Measurements from ENCODE around the gene PTPA. TPM values are rescaled to one million over a fixed set of nuclear protein-coding genes. Genes with fewer than 3 reads are reported as not detected.
A peak's percentile ranks its signal among the peaks of the same experiment; 100 is the strongest.

The PTPA gene
- total and polyA plus RNA-seq, 2 of the 4 experiments (the other 2 are of a cell fraction): 124 to 149 TPM

DNA sequence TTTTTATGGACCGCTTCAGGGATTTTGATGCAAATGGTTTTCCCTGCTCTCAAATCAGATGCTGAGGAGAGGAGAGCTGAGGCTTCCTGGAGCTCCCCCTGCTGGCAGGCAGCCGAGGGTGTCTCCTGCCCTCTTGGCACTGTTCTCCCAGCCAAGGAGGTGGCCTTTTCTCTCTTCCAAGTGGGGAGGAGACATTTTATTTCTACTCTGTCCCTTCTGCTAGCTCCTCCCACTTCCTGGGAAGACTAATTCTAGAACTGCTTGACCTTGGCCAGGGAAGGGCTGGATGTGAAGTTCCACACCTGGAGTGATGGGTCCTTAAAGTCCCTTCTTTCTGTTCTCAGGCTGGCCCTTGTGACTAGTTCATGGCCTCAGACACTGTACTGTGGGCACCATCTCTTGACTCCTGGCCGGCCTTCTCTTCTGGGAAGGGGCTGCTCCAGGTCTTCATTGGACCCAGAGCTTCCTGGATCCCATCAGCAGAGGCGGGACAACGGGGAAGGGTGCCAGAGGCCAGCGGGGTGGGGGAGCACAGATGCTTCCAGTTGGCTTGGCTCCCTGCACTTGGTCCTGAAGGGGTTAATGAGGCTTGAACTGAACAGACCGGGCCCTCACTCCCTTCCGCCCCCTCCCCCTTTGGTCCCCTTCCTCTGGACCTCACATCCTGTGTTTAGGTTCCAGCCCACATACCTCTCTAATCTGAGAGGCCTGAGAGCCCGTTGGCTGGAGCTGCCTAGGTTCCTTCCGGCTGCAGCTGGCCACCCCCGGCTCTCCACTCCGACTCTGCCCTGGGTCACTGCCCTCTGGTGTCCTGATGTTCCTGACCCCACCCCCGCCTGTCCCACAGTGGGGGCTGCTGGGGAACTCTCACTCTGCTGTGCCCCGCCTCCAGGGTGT, 32.1 kb downstream of the PTPA start (continued):
- TF ChIP-seq, protein P1, sequence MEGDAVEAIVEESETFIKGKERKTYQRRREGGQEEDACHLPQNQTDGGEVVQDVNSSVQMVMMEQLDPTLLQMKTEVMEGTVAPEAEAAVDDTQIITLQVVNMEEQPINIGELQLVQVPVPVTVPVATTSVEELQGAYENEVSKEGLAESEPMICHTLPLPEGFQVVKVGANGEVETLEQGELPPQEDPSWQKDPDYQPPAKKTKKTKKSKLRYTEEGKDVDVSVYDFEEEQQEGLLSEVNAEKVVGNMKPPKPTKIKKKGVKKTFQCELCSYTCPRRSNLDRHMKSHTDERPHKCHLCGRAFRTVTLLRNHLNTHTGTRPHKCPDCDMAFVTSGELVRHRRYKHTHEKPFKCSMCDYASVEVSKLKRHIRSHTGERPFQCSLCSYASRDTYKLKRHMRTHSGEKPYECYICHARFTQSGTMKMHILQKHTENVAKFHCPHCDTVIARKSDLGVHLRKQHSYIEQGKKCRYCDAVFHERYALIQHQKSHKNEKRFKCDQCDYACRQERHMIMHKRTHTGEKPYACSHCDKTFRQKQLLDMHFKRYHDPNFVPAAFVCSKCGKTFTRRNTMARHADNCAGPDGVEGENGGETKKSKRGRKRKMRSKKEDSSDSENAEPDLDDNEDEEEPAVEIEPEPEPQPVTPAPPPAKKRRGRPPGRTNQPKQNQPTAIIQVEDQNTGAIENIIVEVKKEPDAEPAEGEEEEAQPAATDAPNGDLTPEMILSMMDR (conservative IDR thresholded peaks at IDR 0.05; ENCODE audit: low read depth, low read length): peak; percentile 93

DNA sequence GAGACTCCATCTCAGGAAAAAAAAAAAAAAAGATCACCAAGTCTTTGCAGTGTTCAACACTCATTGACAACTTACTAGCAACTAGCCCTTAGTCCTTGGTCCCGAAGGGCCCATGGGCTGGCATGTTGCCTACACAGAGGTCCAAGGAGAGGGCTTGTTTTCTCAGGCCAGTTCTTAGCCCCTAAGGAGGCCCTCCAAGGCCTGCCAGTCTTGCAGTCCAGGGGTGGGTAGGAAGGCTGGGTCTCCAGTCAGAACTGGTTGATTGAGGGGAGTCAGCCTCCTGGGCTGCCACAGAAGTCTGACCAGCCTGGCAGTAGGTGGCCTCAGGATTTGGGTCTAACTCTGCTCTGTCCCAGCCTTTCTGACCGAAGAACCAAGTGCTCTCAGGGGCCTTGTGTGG, 34.1 kb downstream of the PTPA start:
- no TSS peak for BruUV-seq (replicated peaks)
- peaks cover 18% of the 10 kb centered on the region for H3K9me1 ChIP-seq (ENCODE audit: insufficient read depth, low read length)
- peak overlapping the region; percentile 92 for H2BK120ac ChIP-seq (ENCODE audit: low read depth, low read length)
- H3K79me1 ChIP-seq (ENCODE audit: low read depth in 1 of 2, low read length in 2 of 2): peaks cover 18 to 76% of the 10 kb centered on the region in 2 experiments
- no peak overlapping the region for H3K4me3 ChIP-seq (ENCODE audit: insufficient read depth, low read depth, low read length)
- H3K14ac ChIP-seq (replicated peaks; ENCODE audit: low read depth, low read length): peak overlapping the region; percentile 73
- in situ Hi-C loops (cut with MboI; ENCODE audit: low sequenced_read_pairs) (no loop called here), dilution Hi-C loops (cut with HindIII; ENCODE audit: low sequenced_read_pairs, unreplicated experiment) (no loop called here), intact Hi-C loops (cut with micrococcal nuclease) (no loop called here)
- H2AK5ac ChIP-seq (ENCODE audit: low read depth, low read length): peak overlapping the region; percentile 98
- peak overlapping the region; percentile 83 to 98 for H4K8ac ChIP-seq (ENCODE audit: low read depth in 2 of 2, low read length in 2 of 2)
- peak overlapping the region; percentile 98 for H2AK9ac ChIP-seq (replicated peaks; ENCODE audit: low read depth, low read length, poor library complexity)
- ChIA-PET POLR2A (ENCODE audit: unreplicated experiment) (interaction anchor here (1.0 kb wide), 1 partner anchor 33 kb away, joined by 3 read pairs; the partner anchor contains the start of gene IER5L), CTCF (interaction anchor here (0.7 to 1.5 kb wide), 2 partner anchors 29 to 472 kb away, joined by 4 to 5 read pairs; no protein-coding TSS in a partner anchor)
- H3K27ac ChIP-seq (ENCODE audit: insufficient read depth, low read length): peak overlapping the region; percentile 94
- peaks cover 52% of the 10 kb centered on the region for H3K4me1 ChIP-seq (ENCODE audit: control insufficient read depth, insufficient read depth, low read length)
- H3K27me3 ChIP-seq (ENCODE audit: control insufficient read depth, insufficient read depth, low read length): no peaks in the 10 kb centered on the region
- peak overlapping the region; percentile 65 for H3K9ac ChIP-seq (ENCODE audit: low read depth, low read length)
- H3K4ac ChIP-seq (ENCODE audit: low read depth, low read length): peak overlapping the region; percentile 91
- peak overlapping the region; percentile 69 for H4K5ac ChIP-seq (ENCODE audit: low read depth, low read length)
- peak overlapping the region; percentile 79 for H2BK20ac ChIP-seq (ENCODE audit: low read depth, low read length)
- H3K23ac ChIP-seq (ENCODE audit: low read depth, low read length): peak overlapping the region; percentile 69
- H2BK15ac ChIP-seq (ENCODE audit: low read depth, low read length): peak overlapping the region; percentile 57; the same call in 2 of the 3 replicates
- peaks cover 27% of the 10 kb centered on the region for H3K36me3 ChIP-seq (ENCODE audit: control insufficient read depth, insufficient read depth, low read length)
- H3K56ac ChIP-seq (ENCODE audit: extremely low read depth, insufficient read depth, low read length): peak overlapping the region; percentile 39; the same call in 1 of the 2 replicates
- no peaks in the 10 kb centered on the region for H3K9me3 ChIP-seq (ENCODE audit: control insufficient read depth, insufficient read depth, low read length)
- peak overlapping the region; percentile 94 for H4K91ac ChIP-seq (ENCODE audit: insufficient read depth, low read depth, low read length)
- H2AFZ ChIP-seq (replicated peaks; ENCODE audit: low read length, poor library complexity): peak overlapping the region; percentile 45
- peak overlapping the region; percentile 94 for H2BK5ac ChIP-seq (ENCODE audit: low read depth, low read length, poor library complexity, severe bottlenecking)
- no peak overlapping the region; the same call in 1 of the 2 replicates for H3K4me2 ChIP-seq (ENCODE audit: low read depth, low read length)
- TF ChIP-seq RFX5 (IDR thresholded peaks at IDR 0.05; ENCODE audit: low read depth, low read length): no peak
- TF ChIP-seq MAFK (IDR thresholded peaks at IDR 0.05; ENCODE audit: low read depth, low read length): no peak
- WGBS, 2 experiments (ENCODE audit: extremely low coverage in 2 of 2, insufficient read length in 1 of 2): no CpG with 5 or more reads among the region's 2 CpGs
- no peak for ATAC-seq (ENCODE audit: low read depth)
- no peaks in the 10 kb centered on the region; the same call in 1 of the 2 replicates for H4K20me1 ChIP-seq (ENCODE audit: insufficient read depth, low read length)
- DNase-seq: no peak
- peak overlapping the region; percentile 79 for H3K18ac ChIP-seq (ENCODE audit: low read depth, low read length)

Measured in IMR-90 (cell line).